T-helper 2 cell treated with Interferon-gamma antibody and Interleukin-4, amounts not matched to agents 100 ng/mL and 5 ng/mL, for 36 hours (primary cell): ENCODE results near the gene RUNX2. TPM values are rescaled to one million over a fixed set of nuclear protein-coding genes. Genes with fewer than 3 reads are reported as not detected.

Source experiments
- intact Hi-C: fragments of 100-400 bp; cut with micrococcal nuclease; formaldehyde crosslinking; loops from one replicate; pipeline ENCODE4 v1.15.1; 2023
- total RNA-seq: library from RNA; stranded (reverse); gene quantifications from 2 replicates; pipeline ENCODE4 v1.2.3, GENCODE V29; 2022

Gene RUNX2
- total RNA-seq, 1 donor from 2014 or later, result 34.7 TPM

DNA sequence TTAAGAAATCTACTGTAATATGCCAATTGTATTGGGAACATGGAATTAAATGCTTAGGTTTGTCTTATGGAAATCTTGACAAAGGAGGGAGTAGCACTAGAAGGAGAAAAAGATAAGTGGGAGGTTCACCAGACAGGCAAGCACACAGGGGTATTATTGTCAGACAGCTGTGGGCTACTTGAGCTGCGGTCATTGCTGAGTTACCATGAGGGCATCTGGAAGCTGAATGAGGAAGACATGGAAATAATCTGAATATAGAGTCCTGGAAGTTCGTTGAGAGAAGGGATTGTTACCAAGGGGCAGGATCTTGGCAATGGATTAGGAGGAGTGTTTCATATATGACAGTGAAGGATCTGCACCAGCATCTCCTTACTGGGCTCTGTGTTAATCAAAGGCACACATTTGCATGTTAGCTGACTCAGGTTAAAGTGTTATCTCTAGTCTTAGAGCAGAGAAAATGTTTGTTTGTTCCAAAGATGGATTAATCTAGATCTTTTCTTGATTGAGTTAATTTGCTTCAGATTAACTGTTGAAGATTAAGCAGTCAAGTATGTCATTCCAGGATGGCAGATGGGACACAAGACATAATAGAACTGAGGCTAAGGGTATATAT, 102.6 kb downstream of the RUNX2 start:
- intact Hi-C loops, result loop anchor here (1.0 to 5.0 kb wide), 2 partner anchors 7 to 67 kb away; no protein-coding TSS in a partner anchor

- intact Hi-C loops, result loop anchor here (1.0 to 5.0 kb wide), 2 partner anchors 8 to 66 kb away; no protein-coding TSS in a partner anchor
Observed at GRCh38 chr6:45431317-45432065, 103.4 kb downstream of the RUNX2 start.

- intact Hi-C loops, result loop anchor here (5.0 kb wide), 1 partner anchor 64 kb away; no protein-coding TSS in a partner anchor
Observed at GRCh38 chr6:45432977-45433376, 104.8 kb downstream of the RUNX2 start.

DNA sequence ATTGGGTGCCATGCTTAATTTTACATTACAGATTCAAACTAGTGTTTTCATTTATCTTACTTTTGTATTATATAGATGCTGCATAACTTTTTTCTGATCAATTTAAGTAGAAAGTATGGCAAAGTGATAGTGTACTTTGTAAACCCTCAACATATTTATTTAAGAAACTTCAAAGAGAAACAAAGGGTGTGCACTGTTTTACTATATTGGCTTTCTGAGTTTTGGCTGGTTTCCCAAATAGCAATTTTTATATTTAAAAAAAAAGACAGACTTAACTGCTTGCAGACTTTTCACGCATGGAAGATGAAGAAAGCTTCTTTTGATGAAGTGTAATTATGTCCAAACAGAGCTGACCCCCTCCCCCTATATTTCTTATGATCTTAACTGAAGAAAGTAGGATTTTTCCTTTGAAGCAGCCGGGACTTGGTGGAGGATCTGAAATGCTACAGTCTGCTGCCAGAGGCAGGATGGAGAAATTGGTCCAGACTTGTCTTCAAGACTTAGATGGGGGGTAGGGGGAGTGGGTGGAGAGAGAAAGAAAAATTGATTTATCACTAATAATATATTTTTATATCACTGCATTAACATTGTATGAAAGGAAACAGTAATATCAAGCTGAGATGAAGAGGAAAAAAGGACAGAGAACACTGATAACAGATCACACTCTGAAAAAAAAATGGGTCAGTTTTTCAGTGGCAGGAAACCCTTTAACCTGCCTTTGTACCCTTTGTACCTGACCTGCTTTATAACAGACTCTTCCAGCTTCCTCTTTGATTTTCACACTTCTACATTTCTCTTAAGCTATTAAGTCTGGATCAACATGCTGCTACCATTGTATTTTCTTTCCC, 105.6 kb downstream of the RUNX2 start:
- intact Hi-C loops, result loop anchor here (5.0 kb wide), 1 partner anchor 64 kb away; no protein-coding TSS in a partner anchor

- intact Hi-C loops, result loop anchor here (5.0 kb wide), 1 partner anchor 63 kb away; no protein-coding TSS in a partner anchor
Observed at GRCh38 chr6:45434381-45434700, 106.2 kb downstream of the RUNX2 start.

- intact Hi-C loops, result loop anchor here (1.0 to 5.0 kb wide), 4 partner anchors 8 to 41 kb away; no protein-coding TSS in a partner anchor
Observed at GRCh38 chr6:45436544-45437438, 108.7 kb downstream of the RUNX2 start.

DNA sequence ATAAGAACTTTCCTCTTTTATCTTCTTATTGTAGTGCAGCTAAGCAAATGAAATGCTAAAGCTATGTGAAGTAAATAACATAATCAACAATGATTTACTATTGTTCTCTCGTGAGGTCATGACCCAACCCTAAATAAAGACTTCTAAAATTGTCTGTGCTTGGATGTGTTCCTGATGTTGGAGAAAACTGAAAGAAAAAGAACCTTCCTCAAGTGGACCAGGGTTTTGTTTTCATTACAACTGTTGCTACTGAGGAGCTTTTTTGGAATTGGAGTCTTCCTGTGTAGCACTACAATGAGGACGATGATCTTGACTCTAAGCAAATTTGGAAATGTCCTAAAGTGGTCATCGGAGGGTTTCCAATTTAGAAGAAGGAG, 109.3 kb downstream of the RUNX2 start:
- intact Hi-C loops, result loop anchor here (1.0 to 5.0 kb wide), 2 partner anchors 8 to 40 kb away; no protein-coding TSS in a partner anchor

GRCh38 chr6:45438151-45438550, 110.0 kb downstream of the RUNX2 start:
- intact Hi-C loops, result loop anchor here (5.0 kb wide), 1 partner anchor 39 kb away; no protein-coding TSS in a partner anchor

GRCh38 chr6:45438849-45439406, 110.8 kb downstream of the RUNX2 start:
- intact Hi-C loops, result loop anchor here (5.0 kb wide), 1 partner anchor 38 kb away; no protein-coding TSS in a partner anchor

- intact Hi-C loops, result loop anchor here (5.0 kb wide), 1 partner anchor 38 kb away; no protein-coding TSS in a partner anchor
Observed at GRCh38 chr6:45439459-45439858, 111.3 kb downstream of the RUNX2 start.

- intact Hi-C loops, result loop anchor here (5.0 kb wide), 1 partner anchor 37 kb away; no protein-coding TSS in a partner anchor
Observed at GRCh38 chr6:45439861-45440388, 111.8 kb downstream of the RUNX2 start.

DNA sequence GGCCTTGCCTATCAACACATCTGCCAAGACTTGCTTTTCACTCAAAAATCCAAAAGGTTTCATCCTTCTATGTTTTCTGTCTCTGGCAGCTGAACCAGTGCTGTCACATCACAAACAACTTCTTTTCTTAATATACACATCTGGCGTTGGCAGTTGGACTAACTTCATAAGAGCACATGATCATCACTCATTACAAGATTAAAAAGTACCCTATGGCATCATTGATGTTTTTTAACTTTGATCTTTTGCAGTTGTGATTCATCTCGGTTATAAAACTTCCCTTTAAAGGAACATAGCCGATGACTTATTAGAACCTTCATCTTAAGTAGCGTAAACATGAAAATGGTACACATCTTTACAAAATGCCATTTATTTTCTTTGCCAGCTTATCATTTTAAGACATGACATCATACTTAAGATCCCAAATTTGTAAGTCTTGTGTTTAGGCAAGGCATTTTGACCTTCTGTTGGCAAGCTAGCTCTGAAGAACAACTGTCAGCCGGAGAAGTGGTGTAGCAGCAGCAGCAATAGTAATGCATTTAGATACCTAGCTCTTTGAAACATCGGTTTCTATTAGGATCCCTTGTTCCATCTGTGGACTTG, 113.8 kb downstream of the RUNX2 start:
- intact Hi-C loops, result no loop called here

GRCh38 chr6:45442716-45443115, 114.6 kb downstream of the RUNX2 start:
- intact Hi-C loops, result no loop called here

DNA sequence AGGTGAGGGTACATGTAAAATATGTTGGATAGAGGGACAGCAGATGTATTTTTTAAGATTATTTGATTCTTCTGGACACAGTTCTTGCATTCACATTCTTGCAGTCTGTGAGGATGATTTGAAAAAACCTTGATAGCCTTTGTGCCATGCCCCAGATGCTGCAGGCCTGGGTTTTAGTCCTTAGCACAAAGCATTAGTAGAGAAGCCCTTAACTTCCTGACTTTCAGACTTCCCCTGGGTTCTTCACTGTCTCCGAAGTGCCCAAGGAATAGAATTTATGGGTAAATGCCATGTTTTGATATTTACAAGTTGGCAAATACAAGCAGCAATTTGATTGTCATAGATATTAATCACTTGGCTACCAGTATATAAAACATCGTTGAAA, 117.2 kb downstream of the RUNX2 start:
- intact Hi-C loops, result loop anchor here (1.0 kb wide), 1 partner anchor 8 kb away; no protein-coding TSS in a partner anchor

- intact Hi-C loops, result loop anchor here (1.0 kb wide), 1 partner anchor 9 kb away; no protein-coding TSS in a partner anchor
Observed at GRCh38 chr6:45445749-45446549, 117.8 kb downstream of the RUNX2 start.

DNA sequence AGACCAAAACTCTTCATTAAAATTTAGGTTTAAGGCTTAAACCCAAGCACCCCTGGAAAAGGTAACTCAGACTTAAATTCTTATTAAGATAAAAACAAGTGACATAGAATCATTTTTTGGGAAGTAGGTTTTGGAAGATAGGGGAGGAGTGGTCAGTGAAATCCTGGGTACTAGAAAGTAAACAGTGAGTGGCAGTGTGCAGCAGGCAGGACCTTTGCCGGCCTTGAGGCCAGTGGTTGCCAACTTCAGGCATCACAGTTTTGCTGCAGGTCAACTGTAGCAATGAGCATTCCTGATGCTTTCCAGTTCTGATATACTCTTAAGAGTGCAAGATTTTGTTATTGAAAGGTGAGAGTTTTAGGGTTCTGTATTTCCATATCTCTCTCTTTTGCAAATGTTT, 118.9 kb downstream of the RUNX2 start:
- intact Hi-C loops, result no loop called here

DNA sequence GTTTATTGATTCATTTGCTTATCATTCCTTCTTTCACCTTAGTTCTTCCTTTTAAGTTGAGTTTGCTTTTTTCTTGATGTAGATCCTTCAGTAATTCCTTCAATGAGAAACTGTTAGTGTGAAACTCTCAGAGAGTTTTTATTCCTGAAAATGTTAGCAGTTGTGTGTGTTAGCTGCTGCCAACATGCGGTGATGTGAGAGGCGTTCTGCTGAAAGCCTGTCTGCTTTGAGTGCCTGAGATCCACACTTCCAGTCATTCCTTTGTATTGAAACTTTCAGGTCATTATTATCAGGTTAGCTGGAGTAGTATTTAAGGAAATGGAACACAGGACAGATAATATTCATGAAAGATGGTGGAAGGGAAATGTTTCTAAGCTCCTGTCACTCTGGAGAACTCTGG, 119.6 kb downstream of the RUNX2 start:
- intact Hi-C loops, result no loop called here
